ENCODE measurements around the gene ECE2. TPM values are rescaled to one million over a fixed set of nuclear protein-coding genes. Genes with fewer than 3 reads are reported as not detected.

The ECE2 gene
- total RNA-seq, 1 experiment from 2014 or later = not detected

GRCh38 chr3:184315871-184316661 lies 40.2 kb downstream of the ECE2 start:
- H3K27ac ChIP-seq (ENCODE audit: low read length) = peak overlapping the region; percentile 94
- ATAC-seq = no peak
- H3K9me3 ChIP-seq (ENCODE audit: control insufficient read depth, insufficient read depth, low read depth, low read length) = no peaks in the 10 kb centered on the region
- intact Hi-C loops (cut with micrococcal nuclease; ENCODE audit: unreplicated experiment) = no loop called here
- in situ Hi-C loops (cut with HindIII; ENCODE audit: low pct_unique_long_range_greater_than_20kb, low sequenced_read_pairs) = no loop called here
- ChIA-PET CTCF (no interaction called here), POLR2A (no interaction called here)
- DNase-seq (ENCODE audit: low read depth, low spot score) = no peak
- TF ChIP-seq POLR2AphosphoS5 (IDR thresholded peaks at IDR 0.05; ENCODE audit: low read depth, low read length) (no peak; the same call in 1 of the 2 replicates), CTCF (IDR thresholded peaks at IDR 0.05) (no peak), REST (IDR thresholded peaks at IDR 0.05; ENCODE audit: insufficient read depth in 1 of 2, low read depth in 2 of 2, low read length in 1 of 2) (no peak), TCF7L2 (IDR thresholded peaks at IDR 0.05; ENCODE audit: low read depth, low read length) (no peak), SIN3A (IDR thresholded peaks at IDR 0.05; ENCODE audit: borderline replicate concordance, insufficient read depth, low read depth, low read length) (no peak)
- H3K4me3 ChIP-seq (ENCODE audit: low read depth in 2 of 2, low read length in 2 of 2) = peak overlapping the region; percentile 91 to 96
- no peaks in the 10 kb centered on the region for H3K27me3 ChIP-seq (ENCODE audit: control insufficient read depth, insufficient read depth, low read length)
- no TSS peak for BruUV-seq (replicated peaks)
- H3K4me1 ChIP-seq (ENCODE audit: control insufficient read depth, insufficient read depth, low read length) = peaks cover 44% of the 10 kb centered on the region
- peaks cover 19% of the 10 kb centered on the region for H3K36me3 ChIP-seq (ENCODE audit: control insufficient read depth, insufficient read depth, low read length)

DNA sequence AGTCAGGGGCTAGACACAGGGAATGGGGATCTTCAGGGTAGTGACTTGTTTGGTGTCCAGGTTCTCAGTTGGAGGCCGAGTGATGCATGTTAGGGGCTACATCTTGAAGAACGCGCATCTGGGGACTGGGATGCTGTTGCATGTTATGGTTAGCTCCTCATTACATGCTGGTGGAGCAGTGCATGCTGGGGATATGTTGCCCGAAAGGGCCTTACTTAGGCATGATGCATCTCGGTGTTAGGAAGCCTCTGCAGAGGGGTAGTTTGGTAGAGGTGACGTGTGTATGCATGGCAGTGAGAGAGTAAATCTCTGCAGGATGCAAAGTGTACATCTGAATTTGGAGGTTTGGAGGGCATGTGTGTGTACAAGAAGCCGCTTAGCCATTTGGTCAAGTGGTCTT lies 41.0 kb downstream of the ECE2 start:
- intact Hi-C loops (cut with micrococcal nuclease; ENCODE audit: unreplicated experiment) = no loop called here
- peak overlapping the region; percentile 94 for H3K27ac ChIP-seq (ENCODE audit: low read length)

More for the DNA sequence above, 41.0 kb downstream of the ECE2 start:
- H3K4me3 ChIP-seq (ENCODE audit: low read depth in 2 of 2, low read length in 2 of 2) = peak overlapping the region; percentile 91 to 96
- TF ChIP-seq POLR2AphosphoS5 (IDR thresholded peaks at IDR 0.05; ENCODE audit: low read depth, low read length) = 0 out of 2 replicates have a peak, but pooled peaks have one; percentile 24
- TF ChIP-seq SIN3A (IDR thresholded peaks at IDR 0.05; ENCODE audit: borderline replicate concordance, insufficient read depth, low read depth, low read length) = no peak
- no peak for TF ChIP-seq CTCF (IDR thresholded peaks at IDR 0.05)
- TF ChIP-seq REST (IDR thresholded peaks at IDR 0.05; ENCODE audit: insufficient read depth in 1 of 2, low read depth in 2 of 2, low read length in 1 of 2) = no peak
- TF ChIP-seq TCF7L2 (IDR thresholded peaks at IDR 0.05; ENCODE audit: low read depth, low read length) = no peak
- ChIA-PET POLR2A (no interaction called here), CTCF (no interaction called here)
- no peak for ATAC-seq
- no peaks in the 10 kb centered on the region for H3K9me3 ChIP-seq (ENCODE audit: control insufficient read depth, insufficient read depth, low read depth, low read length)
- H3K36me3 ChIP-seq (ENCODE audit: control insufficient read depth, insufficient read depth, low read length) = peaks cover 26% of the 10 kb centered on the region
- H3K27me3 ChIP-seq (ENCODE audit: control insufficient read depth, insufficient read depth, low read length) = no peaks in the 10 kb centered on the region
- no TSS peak for BruUV-seq (replicated peaks)
- in situ Hi-C loops (cut with HindIII; ENCODE audit: low pct_unique_long_range_greater_than_20kb, low sequenced_read_pairs) = no loop called here
- no peak for DNase-seq (ENCODE audit: low read depth, low spot score)
- H3K4me1 ChIP-seq (ENCODE audit: control insufficient read depth, insufficient read depth, low read length) = peaks cover 44% of the 10 kb centered on the region
